CD4-positive, alpha-beta T cell treated with Interferon gamma for 1 hour (primary cell): ENCODE data around the gene MUC20.
"Not testable (repeated sequence)": the region's sequence is repeated elsewhere in the genome, so short reads cannot be mapped to it uniquely, and the experiment has no call there.

Experiments used
- DNase-seq: peaks from one replicate; pipeline ENCODE4 v3.0.0-alpha.2; 2020

MUC20 gene

DNA sequence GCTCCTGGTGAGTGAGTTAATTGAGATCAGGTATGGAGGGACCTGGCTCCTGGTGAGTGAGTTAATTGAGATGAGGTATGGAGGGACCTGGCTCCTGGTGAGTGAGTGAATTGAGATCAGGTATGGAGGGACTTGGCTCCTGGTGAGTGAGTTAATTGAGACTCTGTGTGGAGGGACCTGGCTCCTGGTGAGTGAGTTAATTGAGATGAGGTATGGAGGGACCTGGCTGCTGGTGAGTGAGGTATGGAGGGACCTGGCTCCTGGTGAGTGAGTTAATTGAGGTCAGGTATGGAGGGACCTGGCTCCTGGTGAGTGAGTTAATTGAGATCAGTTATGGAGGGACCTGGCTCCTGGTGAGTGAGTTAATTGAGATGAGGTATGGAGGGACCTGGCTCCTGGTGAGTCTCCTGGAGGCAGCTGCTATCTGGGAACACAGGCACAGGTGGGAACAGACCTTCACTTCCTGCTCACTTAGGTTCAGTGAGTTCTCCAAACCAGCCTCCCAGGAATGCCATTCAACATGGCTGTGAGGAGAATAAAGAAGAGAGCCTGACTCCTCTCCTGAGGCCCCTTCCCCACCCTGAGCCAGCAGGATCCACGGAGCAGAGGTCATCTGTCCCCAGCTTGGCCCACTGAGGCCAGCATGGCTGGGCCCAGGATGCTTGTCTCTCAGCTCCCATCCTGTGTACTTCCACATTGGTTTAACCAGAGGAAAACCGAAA is 9.5 kb upstream of the MUC20 start:
- DNase-seq: not testable (repeated sequence)

DNA sequence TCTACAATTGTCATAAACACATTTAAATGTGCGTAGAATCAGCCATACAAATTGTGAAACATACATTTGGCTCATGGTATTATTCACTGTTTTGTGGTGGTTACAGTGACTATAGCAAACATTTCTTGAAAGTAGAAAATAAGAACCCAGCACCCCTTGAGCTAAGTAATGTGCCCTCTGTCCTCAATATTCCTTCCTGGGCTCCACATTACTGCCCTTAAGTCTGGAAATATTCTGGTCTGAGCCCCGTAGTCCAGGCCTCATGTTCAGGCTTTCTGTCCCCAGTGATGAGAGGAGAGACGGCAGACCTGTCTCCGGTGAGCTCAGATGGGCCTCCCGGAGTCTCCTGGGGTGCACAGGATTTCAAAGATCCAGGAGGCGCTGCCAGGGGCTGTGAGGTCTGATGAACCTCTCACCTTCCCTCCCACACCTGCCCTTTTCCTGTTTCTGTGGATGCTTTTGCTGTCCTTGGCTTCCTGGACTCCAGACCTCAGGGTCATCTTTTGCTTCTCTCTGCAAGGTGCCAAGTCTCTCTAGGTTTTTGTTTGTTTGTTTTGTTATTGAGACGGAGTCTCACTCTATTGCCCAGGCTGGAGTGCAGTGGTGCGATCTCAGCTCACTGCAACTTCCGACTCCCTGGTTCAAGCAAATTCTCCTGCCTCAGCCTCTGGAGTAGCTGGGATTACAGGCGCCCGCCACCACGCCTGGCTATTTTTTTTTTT is 8.8 kb upstream of the MUC20 start:
- DNase-seq: no peak

DNA sequence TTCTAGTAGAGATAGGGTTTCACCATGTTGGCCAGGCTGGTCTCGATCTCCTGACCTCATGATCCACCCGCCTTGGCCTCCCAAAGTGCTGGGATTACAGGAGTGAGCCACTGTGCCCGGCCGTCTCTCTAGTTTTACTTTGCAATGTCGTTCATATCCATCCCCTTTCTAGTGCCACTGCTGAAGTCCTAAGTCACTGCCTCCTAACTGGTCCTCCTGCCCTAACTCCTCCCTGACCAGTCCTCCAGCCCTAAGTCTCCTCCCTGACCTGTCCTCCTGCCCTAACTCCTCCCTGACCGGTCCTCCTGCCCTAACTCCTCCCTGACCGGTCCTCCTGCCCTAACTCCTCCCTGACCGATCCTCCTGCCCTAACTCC is 8.3 kb upstream of the MUC20 start:
- DNase-seq: not testable (repeated sequence)

DNA sequence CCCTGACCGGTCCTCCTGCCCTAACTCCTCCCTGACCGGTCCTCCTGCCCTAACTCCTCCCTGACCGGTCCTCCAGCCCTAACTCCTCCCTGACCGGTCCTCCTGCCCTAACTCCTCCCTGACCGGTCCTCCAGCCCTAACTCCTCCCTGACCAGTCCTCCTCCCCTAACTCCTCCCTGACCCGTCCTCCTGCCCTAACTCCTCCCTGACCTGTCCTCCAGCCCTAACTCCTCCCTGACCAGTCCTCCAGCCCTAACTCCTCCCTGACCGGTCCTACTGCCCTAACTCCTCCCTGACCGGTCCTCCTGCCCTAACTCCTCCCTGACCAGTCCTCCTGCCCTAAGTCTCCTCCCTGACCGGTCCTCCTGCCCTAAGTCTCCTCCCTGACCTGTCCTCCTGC is 7.6 kb upstream of the MUC20 start:
- not testable (repeated sequence) for DNase-seq

DNA sequence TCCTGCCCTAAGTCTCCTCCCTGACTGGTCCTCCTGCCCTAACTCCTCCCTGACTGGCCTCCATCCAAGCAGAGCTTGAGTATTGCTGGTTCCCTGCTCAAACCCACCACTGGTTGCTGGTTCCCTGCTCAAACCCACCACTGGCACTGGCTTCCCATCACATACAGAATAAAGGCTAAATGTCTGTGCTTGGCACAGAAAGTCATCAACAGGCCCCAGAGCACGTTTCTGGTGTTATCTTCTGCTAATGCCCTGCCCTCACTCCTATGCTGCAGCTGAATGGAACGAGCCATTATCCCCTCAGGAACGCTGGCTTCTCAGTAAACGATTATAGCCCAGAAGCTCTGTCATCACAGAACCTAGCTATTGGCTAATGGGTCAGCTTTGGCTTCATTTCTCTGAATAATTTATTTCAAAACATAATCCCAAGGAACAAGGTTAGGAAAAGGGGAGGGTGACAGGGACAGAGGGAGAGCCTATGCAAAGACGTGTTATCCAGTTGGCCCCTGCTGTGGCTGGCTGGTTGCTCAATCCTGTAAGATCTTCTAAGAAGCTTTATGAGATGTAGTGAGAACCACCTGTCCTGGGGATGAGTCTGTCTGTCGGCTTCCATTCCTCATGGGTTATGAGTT is 6.3 kb upstream of the MUC20 start:
- no peak for DNase-seq

DNA sequence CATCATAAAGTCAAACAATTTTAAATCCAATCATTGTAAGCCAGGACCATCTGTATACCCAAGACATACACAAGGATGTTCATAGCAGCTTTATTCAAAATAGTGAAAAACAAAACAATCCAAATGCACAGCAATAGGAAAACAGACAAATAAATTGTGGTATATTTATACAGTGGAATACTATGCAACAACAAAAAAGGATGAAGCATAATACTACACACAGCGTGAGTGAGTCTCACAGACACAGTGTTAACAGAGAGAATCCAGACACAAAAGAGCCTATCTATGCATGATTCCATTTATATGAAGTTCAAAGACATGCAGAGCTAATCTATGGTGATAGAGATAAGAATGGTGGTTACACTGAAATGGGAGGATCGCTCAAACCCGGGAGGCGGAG is 5.6 kb upstream of the MUC20 start:
- no peak for DNase-seq

DNA sequence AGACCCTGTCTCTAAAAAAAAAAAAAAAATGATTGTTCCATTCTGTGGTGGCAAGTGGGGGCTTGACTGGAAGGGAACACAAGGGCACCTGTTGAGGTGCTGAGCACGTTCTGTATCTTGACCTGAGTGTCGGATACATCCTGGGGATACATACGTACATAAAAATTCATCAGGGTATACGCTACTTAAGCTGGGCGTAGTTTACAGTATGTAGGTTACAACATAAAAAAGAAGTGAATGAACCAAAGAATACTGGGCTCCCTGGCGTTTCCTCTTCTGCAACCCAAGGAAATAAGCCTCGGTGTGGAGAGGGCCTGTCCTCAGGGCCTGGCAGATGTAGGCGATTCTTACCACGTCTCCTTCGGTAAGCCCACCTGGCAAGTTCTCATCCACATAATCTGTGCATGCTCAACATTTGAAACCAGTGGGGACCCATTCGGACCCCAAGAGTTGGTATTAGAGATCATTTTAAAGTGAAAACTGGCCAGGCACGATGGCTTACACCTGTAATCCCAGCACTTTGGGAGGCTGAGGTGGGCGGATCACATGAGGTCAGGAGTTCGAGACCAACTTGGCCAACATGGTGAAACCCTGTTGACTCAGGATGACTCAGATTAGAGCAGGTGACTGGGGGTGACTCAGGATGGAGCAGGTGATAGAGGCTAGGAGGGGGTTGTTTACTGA is 5.1 kb upstream of the MUC20 start:
- no peak for DNase-seq

DNA sequence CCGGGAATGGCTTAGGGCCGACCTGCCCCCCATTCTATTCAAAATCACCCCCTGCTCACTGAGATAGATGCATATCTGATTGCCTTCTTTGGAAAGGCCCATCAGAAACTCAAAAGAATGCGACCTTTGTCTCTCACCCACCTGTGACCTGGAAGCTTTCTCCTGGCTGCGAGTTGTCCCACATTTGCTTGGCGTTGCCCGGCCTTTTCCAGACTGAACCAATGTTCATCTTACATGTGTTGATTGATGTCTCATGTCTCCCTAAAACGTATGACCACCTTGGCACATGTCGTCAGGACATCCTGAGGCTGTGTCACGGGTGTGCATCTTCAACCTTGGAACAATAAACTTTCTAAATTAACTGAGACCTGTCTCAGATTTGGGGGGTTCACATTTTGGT is 3.4 kb upstream of the MUC20 start:
- no peak for DNase-seq

DNA sequence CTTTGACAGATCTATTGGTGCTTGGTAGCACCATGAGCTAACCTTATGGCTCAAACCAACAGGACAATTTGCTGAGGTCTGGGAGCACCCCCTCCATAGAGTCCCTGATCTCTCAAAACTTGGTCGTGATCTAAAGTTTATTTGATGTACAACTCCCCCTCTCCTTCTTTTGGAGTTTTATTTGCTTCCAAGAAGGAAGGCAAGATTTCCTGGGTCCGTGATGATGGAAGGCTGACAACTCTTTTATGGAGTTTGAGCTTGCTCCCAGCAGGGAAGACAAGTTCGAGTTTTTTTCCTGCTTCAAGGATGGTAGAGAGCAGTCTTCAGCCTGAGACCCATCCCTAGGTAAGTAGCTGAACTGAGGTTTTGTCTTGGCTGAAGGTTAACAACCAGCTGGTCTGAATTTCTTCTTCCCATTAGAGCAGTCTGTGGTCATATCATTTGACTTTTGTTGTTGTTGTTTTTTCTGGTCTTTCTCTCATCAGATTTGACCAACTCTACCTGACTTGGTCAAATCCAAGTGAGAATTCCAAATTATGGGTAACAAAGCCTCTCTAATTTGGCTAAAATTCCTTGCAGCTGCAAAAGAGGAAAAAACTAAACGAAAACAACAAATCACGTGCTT is 2.8 kb upstream of the MUC20 start:
- no peak for DNase-seq

DNA sequence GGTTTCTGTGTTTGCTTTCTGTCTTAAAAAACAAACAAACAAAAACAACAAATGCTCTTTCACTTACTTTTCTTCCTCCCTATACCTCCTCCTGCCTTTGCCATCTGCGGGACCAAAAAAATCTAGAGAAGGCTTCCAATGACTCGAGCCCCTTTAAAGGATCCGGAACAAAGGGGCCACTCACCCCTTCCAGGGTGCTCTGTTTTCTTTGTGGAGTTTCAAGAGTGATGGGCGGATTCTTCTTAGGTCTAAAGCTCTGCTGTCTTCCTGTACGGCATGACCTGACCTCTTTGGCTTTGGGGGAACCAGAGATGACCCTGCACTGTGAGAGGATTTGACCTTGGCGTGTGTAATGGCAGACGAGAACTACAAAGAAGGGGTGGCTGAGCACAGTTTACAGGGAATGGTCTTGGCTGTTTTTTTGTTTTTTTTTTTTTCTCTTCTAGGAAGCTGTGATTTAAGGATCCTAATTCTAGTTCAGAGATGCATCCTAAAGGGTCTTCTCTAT is 2.2 kb upstream of the MUC20 start:
- DNase-seq: no peak

DNA sequence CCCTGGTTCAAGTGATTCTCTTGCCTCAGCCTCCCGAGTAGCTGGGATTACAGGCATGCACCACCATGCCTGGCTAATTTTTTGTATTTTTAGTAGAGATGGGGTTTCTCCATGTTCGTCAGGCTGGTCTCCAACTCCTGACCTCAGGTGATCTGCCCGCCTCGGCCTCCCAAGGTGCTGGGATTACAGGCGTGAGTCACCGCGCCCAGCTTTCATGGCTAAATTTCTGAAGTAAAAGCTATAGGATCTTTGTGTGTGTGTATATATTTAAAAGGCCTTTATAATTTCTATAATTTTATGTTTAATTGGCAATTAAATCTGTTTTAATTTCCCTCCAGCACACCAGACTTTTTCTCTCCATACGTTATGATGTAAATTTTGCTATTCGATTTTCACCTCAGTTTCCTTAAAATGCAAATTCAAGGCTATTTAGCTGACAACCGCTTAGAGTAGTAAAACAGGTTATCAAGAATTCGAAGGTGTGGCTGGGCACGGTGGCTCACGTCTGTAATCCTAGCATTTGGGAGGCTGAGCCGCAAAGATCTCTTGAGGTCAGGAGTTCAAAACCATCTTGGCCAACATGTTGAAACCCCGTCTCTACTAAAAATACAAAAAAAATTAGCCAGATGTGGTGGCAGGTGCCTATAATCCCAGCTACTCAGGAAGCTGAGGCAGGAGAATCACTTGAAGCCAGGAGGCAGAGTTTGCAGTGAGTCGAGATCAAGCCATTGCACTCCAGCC is 1.1 kb upstream of the MUC20 start:
- DNase-seq: not testable (repeated sequence)

DNA sequence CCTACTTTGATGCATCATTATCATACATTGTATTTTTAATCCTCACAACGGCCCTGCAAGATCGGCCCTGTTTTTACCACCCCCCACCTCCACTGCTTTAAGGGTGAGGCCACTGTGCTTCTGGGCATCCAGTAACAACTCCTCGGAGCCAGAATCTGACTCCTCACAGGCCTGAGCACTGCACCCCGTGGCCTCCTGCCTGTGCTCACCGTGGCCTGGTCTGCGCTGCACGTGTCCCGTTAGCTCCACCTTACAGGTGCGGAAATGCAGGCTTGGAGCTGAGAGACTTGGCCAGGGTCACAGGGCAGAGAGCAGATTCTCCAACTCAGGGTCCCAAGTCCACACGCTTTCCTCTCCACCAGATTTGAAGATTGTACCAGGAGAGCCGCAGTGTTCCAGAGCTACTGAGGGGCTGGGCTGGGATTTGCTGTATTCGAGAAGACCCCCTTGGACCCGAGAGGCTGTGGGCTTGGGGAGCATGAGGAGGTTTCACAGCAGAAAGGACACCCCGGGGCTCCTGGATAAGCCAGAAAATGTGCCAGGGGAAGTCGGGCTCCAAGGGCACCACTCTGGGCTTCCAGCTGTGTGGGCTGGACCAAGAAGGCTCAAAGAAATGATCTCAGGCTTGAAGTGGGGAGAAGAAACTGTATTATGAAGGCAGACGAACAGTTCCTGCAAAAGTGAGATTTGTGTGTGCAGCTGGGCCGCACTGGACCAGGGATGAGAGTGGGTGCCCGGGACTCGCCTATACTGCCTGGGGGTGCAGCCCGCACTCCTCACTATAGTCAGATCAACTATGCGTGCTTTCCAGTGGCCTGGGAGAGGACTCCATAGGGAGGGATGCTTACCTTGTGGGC is 1.6 kb downstream of the MUC20 start:
- DNase-seq: not testable (repeated sequence)

DNA sequence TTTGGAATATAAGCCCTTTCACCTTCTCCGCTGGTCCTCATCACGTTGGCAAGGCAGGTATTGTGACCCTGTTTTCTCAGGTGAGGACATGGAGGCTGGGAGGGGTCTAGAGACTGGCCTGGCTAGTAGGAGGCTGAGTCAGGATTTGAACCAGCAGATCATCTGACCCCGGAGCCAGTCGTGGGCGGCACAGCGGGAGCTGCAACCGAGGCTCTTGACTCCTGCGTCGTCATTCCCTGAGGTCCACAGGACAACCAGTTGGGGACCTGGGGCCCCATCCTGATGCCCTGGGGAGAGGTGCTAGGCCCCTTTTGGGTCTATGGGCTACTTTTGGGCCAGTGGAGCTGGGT is 2.2 kb downstream of the MUC20 start:
- not testable (repeated sequence) for DNase-seq

DNA sequence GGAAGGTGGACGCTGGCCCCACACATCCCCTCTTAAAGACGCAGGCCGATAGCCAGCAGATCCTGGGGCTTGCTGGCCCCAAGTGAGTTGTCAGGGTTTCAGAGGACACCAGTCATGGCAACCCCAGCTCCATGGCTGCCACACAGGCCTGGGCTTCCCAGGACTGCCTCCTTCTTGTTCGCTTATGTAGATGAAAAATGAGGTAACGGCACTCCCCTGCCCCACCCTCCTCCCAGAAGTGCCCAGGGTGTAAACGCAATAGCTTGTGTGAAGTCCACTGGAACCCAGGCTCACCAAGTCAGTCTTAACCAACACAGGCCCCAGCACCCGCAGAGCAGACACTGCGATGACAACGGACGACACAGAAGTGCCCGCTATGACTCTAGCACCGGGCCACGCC is 3.6 kb downstream of the MUC20 start:
- DNase-seq: not testable (repeated sequence)

DNA sequence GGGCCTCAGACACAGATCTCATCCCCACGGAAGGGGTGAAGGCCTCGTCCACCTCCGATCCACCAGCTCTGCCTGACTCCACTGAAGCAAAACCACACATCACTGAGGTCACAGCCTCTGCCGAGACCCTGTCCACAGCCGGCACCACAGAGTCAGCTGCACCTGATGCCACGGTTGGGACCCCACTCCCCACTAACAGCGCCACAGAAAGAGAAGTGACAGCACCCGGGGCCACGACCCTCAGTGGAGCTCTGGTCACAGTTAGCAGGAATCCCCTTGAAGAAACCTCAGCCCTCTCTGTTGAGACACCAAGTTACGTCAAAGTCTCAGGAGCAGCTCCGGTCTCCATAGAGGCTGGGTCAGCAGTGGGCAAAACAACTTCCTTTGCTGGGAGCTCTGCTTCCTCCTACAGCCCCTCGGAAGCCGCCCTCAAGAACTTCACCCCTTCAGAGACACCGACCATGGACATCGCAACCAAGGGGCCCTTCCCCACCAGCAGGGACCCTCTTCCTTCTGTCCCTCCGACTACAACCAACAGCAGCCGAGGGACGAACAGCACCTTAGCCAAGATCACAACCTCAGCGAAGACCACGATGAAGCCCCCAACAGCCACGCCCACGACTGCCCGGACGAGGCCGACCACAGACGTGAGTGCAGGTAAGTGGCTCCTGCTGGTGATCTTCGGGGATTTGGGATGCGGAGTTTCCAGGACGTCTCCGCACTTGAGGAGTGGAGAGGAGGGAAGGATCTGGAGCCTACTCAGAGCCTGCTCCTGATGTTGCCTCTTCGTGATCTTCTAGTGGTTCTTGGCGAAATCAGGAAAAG is 5.3 kb downstream of the MUC20 start:
- not testable (repeated sequence) for DNase-seq

DNA sequence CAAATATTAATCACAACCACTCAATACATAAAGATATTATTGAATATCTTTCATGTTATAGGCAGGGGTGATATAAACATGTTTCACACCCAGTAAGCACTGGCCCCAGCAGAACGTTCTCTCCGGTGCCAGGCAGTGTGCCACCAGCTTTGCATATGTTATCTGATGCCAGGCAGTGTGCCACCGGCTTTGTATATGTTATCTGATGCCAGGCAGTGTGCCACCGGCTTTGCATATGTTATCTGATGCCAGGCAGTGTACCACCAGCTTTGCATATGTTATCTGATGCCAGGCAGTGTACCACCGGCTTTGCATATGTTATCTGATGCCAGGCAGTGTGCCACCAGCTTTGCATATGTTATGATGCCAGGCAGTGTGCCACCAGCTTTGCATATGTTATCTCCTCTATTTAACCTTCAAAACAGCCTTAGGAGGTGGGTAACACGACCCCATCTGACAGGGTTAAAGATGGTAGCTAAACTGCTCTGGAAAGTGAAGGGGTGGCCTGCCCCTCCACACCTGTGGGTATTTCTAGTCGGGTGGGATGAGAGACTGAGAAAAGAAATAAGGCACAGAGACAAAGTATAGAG is 6.9 kb downstream of the MUC20 start:
- no peak for DNase-seq

DNA sequence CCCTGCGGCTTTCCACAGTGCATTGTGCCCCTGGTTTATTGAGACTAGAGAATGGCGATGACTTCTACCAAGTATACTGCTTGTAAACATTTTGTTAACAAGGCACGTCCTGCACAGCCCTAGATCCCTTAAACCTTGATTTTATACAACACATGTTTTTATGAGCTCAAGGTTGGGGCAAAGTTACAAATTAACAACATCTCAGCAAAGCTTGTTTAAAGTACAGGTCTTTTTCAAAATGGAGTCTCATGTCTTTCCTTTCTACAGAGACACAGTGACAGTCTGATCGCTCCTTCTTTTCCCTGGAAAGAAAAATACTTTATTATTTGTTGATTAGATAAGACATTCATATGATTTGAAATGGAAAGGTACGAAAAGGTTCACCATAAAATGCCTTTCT is 8.0 kb downstream of the MUC20 start:
- DNase-seq: not testable (repeated sequence)

DNA sequence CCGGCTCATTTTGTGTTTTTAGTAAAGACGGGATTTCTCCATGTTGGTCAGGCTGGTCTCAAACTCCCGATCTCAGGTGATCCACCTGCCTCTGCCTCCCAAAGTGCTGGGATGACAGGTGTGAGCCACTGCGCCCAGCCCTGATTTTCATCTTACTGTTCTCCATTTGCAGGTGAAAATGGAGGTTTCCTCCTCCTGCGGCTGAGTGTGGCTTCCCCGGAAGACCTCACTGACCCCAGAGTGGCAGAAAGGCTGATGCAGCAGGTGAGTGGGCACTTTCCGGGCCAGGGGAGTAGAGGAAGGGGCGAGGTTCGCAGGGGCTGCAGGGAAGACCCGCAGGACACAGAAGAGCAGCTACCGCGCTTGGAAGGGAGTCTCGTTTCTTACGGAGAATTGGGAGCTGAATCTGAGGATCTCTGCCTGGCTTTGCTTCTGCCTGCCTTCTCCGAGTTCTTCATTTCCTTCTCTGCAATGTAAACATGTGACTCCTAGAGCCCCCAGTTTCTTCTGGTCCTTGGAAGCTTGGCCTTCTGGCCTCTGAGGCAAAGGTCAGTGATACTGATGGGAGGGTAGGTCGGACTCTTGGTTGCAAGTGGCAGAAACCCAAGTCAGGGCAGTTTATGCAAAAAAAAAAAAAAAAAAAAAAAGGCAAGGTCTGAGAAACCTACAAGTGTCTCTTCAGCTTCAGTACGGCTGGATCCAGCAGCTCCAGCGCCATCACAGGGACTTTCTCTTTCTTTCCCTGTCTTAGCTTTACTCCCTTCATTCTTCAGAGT is 8.9 kb downstream of the MUC20 start:
- DNase-seq: no peak

DNA sequence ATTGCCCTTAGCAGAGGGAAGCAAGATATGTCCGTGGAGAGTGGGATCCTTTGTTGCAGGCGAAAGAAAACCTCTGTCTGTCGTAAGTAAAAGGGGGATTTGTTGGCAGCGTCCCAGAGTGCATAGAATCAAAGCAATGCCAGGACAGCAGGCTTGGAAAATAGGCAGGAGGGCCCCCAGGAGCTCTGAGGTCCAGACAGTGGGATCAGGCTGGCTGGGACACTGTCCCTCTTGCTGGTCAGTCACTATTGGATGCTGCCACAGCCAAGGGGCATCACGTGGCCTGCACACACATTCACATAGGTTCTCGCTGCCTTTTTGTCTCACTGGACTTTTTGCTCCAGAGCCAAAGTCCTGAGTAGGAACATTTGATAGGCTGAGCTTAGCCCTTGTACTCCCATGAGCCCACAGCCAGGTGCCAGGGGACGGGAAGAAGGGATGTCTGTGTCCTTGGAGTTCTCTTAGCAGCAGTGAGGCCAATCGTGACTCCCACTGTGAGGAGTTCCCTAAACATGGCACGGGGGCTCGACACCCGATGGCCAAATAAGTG is 10.7 kb downstream of the MUC20 start:
- DNase-seq: no peak
